Adrenal gland (tissue), 5 donors: ENCODE data around the gene CNKSR3.

Experiments
- POLR2A ChIP-seq, 2 donors: fragments of 450-650 bp; IDR thresholded peaks; one replicate each; pipeline ENCODE4 v1.6.1; 2017; ENCODE audit warnings: antibody characterized with exemption in 2 of 2, mild to moderate bottlenecking in 2 of 2, moderate library complexity in 1 of 2
- TF ChIP-seq, protein P1 (sequence below), 6 experiments: fragments of 450-650 bp in 4 of 6; fragments of 200-600 bp in 2 of 6; sonication (generic) in 1 of 6; IDR thresholded peaks; 1 replicate in 5 of 6; 2 replicates in 1 of 6; pipeline versions ENCODE4 v1.5.1 to v1.8.0; 2016 to 2021; ENCODE audit warnings: antibody characterized with exemption in 6 of 6, mild to moderate bottlenecking in 2 of 6, moderate library complexity in 1 of 6
- donor health status: DM: no; HTN: no; CAD: no.

DNA sequence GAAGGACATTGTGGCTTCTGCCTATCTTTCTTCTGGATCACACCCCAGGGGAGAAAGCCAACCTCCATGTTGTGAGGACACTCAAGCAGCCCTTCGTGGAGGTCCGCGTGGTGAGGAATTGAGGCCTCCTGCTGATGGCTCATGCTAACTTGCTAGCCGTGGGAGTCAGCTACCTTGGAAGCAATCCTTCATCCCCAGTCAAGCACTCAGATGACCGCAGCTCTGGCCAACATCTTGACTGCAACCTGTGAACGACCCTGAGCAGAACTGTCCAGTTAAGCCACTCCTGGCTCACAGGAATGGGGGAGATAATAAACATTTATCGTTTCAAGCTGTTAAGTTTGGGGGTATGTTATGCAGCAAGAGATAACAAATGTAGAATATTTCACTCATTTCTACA is 10.9 kb upstream of the CNKSR3 start:
- TF ChIP-seq, protein P1, sequence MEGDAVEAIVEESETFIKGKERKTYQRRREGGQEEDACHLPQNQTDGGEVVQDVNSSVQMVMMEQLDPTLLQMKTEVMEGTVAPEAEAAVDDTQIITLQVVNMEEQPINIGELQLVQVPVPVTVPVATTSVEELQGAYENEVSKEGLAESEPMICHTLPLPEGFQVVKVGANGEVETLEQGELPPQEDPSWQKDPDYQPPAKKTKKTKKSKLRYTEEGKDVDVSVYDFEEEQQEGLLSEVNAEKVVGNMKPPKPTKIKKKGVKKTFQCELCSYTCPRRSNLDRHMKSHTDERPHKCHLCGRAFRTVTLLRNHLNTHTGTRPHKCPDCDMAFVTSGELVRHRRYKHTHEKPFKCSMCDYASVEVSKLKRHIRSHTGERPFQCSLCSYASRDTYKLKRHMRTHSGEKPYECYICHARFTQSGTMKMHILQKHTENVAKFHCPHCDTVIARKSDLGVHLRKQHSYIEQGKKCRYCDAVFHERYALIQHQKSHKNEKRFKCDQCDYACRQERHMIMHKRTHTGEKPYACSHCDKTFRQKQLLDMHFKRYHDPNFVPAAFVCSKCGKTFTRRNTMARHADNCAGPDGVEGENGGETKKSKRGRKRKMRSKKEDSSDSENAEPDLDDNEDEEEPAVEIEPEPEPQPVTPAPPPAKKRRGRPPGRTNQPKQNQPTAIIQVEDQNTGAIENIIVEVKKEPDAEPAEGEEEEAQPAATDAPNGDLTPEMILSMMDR (IDR thresholded peaks at IDR 0.05): no peak
- TF ChIP-seq POLR2A (IDR thresholded peaks at IDR 0.05): no peak
